Raji (cell line): Measurements from ENCODE around the gene PTBP2.

Source experiments
- POLR2A ChIP-seq: IDR thresholded peaks from 2 replicates; pipeline ENCODE4 v1.6.1; 2011; ENCODE audit warnings: low read depth, low read length, control low read depth; ENCODE audit not compliant: insufficient read depth

The PTBP2 gene

GRCh38 chr1:96772972-96773371 lies 51.4 kb downstream of the PTBP2 start:
- no peak for TF ChIP-seq POLR2A

DNA sequence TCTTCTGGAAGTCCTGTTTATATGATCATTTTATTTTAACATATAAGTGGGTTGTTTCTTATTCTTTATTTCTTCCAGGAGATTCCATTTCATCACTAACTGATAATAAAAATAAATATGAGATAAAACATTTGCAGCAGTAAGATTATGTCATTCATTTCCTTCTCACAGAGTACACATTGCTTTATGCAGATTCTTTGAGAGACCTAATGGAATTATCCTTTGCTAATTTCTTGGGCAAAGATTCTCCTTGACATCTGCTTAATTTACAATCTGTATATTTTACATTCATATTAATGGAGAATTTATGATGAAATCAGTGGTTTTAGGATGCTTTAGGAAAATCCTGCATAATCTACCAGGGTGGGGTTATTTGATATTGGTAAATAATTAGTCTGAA lies 60.6 kb downstream of the PTBP2 start:
- no peak for TF ChIP-seq POLR2A

DNA sequence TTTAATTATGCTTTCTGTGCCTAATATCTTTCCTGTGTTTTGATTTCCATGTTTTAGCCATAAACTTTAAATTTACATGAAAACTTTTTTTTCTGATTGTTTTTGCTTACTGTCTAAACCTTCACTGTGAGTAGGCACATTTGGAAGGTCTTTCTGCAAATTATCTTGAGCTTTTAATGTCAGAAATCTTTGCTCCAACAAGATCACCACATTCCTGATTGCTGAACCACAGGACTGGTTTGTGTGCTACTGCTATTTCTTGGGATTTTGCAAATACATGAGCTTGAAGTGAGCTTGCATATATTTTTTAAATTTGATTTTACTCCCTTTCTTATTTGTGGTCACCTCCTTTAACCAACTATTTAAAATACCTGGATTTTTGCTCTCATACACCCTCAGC lies 61.3 kb downstream of the PTBP2 start:
- no peak for TF ChIP-seq POLR2A

- no peak for TF ChIP-seq POLR2A
Observed at GRCh38 chr1:96790599-96790998, 69.0 kb downstream of the PTBP2 start.

DNA sequence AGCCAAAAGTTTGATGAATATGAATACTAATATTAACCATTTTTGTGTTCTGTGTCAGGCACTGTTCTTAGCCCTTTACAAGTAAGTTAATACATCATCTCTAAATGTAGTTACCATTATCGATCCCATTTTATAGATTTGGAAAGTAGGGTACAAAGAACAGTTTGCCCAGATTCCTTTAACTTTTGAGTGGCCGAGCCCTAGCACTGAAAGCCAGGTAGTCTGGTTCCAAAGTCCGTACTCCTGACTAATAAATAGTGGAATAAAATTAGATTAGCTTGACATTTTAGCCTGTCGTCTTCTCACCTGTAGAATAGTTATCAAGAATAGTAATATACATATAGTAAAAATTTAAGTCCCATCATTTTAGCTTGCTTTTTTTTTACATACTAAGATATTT lies 70.6 kb downstream of the PTBP2 start:
- no peak for TF ChIP-seq POLR2A

DNA sequence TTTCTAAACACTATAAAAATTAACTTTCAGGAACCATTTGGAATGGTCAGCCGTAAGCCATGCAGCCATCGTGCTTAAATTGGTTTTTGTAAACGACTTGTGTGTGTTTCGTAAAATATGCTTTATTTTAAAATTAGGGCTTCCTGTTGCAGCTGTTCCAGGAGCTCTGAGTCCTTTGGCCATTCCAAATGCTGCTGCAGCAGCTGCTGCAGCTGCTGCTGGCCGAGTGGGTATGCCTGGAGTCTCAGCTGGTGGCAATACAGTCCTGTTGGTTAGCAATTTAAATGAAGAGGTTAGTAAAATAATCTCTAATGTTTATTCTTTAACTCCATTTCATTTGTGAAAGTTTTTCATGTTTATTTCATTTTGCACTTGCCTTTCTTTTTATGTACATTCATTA lies 83.1 kb downstream of the PTBP2 start:
- TF ChIP-seq POLR2A, result no peak

GRCh38 chr1:96808191-96808590 lies 86.6 kb downstream of the PTBP2 start:
- no peak for TF ChIP-seq POLR2A

DNA sequence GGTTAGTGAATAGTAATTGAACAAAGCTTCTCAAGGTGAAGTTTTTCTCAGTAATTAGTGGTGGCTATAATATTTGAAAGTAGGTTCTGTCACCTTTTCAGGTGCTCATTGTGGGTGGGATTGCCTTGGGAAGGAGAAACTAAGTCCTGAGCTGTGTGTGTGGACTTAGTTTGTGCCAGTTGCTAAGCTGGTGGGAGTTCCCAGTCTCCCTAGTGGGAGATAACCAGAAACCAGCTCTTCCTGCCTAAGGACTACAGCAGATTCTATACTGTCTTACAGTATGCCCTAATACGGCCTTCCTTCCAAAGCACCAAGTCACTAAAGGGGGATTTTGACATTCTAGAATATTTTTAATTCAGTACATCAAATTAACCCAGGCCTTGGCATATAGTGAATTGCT lies 94.3 kb downstream of the PTBP2 start:
- TF ChIP-seq POLR2A, result no peak

DNA sequence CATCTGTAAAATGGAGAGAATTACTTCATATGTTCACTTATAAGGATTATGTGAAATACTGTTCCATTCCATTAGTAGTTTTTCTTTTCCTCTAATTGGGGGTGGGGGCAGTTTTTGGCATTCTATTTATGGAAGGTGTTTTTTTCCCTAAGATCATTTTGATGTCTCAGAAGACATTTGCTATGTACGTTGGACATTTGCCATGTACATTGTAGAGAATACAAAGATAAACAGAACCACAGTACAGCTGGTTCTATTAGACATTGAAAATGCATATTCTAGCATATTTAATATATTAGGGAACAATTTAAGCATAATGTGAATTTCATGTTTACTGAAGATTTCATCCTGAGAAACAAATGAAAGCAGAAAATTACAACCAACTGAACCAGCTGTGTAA lies 98.5 kb downstream of the PTBP2 start:
- TF ChIP-seq POLR2A, result no peak

- no peak for TF ChIP-seq POLR2A
Observed at GRCh38 chr1:96820671-96821070, 99.1 kb downstream of the PTBP2 start.

DNA sequence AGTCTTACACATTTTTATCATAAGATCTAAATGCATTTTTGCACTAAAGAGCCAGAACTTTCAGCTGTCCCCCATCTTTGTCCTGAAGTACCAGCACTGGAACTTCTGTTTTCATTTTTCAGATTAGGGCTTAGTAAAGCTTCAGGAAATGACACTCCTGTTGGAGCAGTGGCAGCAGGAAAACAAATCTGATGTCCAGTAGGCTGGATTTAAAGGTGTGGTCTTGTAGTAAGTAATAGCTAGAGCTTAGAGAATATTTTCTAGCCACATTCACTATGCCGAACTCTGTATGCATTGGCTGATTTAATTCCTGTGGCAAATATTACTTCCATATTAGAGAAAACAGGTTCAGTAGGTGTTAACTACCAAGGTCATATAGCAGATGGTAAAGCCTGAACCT lies 103.6 kb downstream of the PTBP2 start:
- TF ChIP-seq POLR2A, result no peak

DNA sequence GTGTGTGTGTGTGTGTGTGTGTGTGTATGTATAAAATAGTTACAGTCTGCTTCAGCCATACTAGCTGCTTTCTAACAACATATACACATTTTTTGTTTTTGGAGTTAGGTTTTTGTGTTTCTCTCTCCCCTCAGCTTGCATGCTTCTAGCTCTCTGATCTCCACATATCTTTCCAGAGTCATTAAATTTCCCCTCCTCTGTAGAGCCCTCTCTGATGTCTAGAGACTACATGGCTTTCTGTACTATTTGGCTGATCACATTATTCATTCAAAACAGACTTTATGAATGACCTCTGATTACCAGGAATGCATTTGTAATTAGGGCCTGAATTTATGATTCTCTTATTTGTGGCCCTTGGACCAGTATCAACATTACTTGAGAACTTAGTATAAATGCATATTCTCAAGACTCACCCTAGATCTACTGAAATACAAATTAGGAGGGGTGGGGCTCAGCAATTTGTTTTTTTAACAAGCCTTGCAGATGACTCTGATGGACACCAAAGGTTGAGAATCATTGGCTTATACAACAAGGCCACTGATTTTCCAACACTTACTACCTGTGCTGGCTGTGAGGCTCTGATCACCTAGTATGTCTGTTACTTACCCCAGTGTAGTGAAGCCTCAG lies 104.5 kb downstream of the PTBP2 start:
- no peak for TF ChIP-seq POLR2A

- no peak for TF ChIP-seq POLR2A
Observed at GRCh38 chr1:96833376-96833775, 111.8 kb downstream of the PTBP2 start.

- TF ChIP-seq POLR2A, result no peak
Observed at GRCh38 chr1:96834986-96835385, 113.4 kb downstream of the PTBP2 start.

GRCh38 chr1:96837057-96837780 lies 115.6 kb downstream of the PTBP2 start:
- no peak for TF ChIP-seq POLR2A

- TF ChIP-seq POLR2A, result no peak
Observed at GRCh38 chr1:96837781-96838216, 116.2 kb downstream of the PTBP2 start.

GRCh38 chr1:96840396-96840795 lies 118.8 kb downstream of the PTBP2 start:
- no peak for TF ChIP-seq POLR2A

DNA sequence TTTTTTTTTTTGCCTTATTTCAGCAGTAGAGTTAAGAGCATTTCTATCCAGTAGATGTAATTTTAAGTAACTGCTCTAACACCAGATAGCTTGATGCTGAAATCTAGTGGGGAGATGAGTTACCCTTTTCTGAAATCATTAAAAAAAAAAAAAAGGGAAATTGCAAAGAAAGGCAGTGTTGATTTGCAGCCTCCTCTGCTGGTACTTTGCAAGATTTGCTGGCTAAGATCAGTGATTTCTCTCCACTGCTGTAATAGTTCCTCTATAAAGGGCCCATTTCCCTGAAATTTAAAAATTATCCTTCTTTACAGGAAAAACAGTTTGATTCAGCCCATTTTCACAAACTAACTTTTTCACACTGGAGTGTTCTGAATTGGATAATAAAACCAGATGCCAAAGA lies 120.6 kb downstream of the PTBP2 start:
- TF ChIP-seq POLR2A, result no peak

GRCh38 chr1:96843196-96843595 lies 121.6 kb downstream of the PTBP2 start:
- TF ChIP-seq POLR2A, result no peak
